ENCODE data around the gene BORCS8. TPM values are rescaled to one million over a fixed set of nuclear protein-coding genes. Genes with fewer than 3 reads are reported as not detected.
"Not testable (repeated sequence)": the region's sequence is repeated elsewhere in the genome, so short reads cannot be mapped to it uniquely, and the experiment has no call there.

Gene BORCS8
- polyA plus RNA-seq, 1 experiment: 27.5 TPM

- ChIA-PET POLR2A (no interaction called here), CTCF (interaction anchor here (1.3 kb wide), 1 partner anchor 34 kb away, joined by 6 read pairs; no protein-coding TSS in a partner anchor)
- DNase-seq (ENCODE audit: low read depth): no peak
- Histone ChIP-seq H3K4me3 (ENCODE audit: low read depth, low read length) (no peak overlapping the region), H3K27me3 (ENCODE audit: control insufficient read depth, insufficient read depth, low read length) (no peaks in the 10 kb centered on the region), H3K36me3 (ENCODE audit: control insufficient read depth, insufficient read depth, low read length) (peaks cover 11% of the 10 kb centered on the region)
- TF ChIP-seq, protein P1, sequence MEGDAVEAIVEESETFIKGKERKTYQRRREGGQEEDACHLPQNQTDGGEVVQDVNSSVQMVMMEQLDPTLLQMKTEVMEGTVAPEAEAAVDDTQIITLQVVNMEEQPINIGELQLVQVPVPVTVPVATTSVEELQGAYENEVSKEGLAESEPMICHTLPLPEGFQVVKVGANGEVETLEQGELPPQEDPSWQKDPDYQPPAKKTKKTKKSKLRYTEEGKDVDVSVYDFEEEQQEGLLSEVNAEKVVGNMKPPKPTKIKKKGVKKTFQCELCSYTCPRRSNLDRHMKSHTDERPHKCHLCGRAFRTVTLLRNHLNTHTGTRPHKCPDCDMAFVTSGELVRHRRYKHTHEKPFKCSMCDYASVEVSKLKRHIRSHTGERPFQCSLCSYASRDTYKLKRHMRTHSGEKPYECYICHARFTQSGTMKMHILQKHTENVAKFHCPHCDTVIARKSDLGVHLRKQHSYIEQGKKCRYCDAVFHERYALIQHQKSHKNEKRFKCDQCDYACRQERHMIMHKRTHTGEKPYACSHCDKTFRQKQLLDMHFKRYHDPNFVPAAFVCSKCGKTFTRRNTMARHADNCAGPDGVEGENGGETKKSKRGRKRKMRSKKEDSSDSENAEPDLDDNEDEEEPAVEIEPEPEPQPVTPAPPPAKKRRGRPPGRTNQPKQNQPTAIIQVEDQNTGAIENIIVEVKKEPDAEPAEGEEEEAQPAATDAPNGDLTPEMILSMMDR (IDR thresholded peaks at IDR 0.05; ENCODE audit: insufficient read depth, low read depth, low read length): no peak
Measured at GRCh38 chr19:19179548-19180441, 12.2 kb downstream of the BORCS8 start.

GRCh38 chr19:19176950-19177349 lies 15.0 kb downstream of the BORCS8 start:
- H3K36me3 ChIP-seq (ENCODE audit: control insufficient read depth, insufficient read depth, low read length): peaks cover 7% of the 10 kb centered on the region
- no peaks in the 10 kb centered on the region for H3K27me3 ChIP-seq (ENCODE audit: control insufficient read depth, insufficient read depth, low read length)
- ChIA-PET POLR2A (no interaction called here), CTCF (interaction anchor here (1.2 to 7.0 kb wide), 4 partner anchors 13 to 182 kb away, joined by 4 to 80 read pairs (median 31); no protein-coding TSS in a partner anchor)
- TF ChIP-seq, protein P1 (IDR thresholded peaks at IDR 0.05; ENCODE audit: insufficient read depth, low read depth, low read length): no peak
- no peak overlapping the region for H3K4me3 ChIP-seq (ENCODE audit: low read depth, low read length)
- no peak for DNase-seq (ENCODE audit: low read depth)

GRCh38 chr19:19173243-19173642 lies 18.7 kb downstream of the BORCS8 start:
- H3K4me3 ChIP-seq (ENCODE audit: low read depth, low read length); DNase-seq (ENCODE audit: low read depth); H3K36me3 ChIP-seq (ENCODE audit: control insufficient read depth, insufficient read depth, low read length); H3K27me3 ChIP-seq (ENCODE audit: control insufficient read depth, insufficient read depth, low read length); POLR2A ChIA-PET: not testable (repeated sequence)
- CTCF ChIA-PET: interaction anchor here (7.0 kb wide), 1 partner anchor 25 kb away, joined by 80 read pairs; no protein-coding TSS in a partner anchor

- Histone ChIP-seq H3K27me3 (ENCODE audit: control insufficient read depth, insufficient read depth, low read length) (no peaks in the 10 kb centered on the region), H3K36me3 (ENCODE audit: control insufficient read depth, insufficient read depth, low read length) (no peaks in the 10 kb centered on the region), H3K4me3 (ENCODE audit: low read depth, low read length) (no peak overlapping the region)
- TF ChIP-seq, protein P1 (IDR thresholded peaks at IDR 0.05; ENCODE audit: insufficient read depth, low read depth, low read length): no peak
- CTCF ChIA-PET: interaction anchor here (7.0 kb wide), 1 partner anchor 24 kb away, joined by 80 read pairs; no protein-coding TSS in a partner anchor
- no peak for DNase-seq (ENCODE audit: low read depth)
- POLR2A ChIA-PET: no interaction called here
Measured at GRCh38 chr19:19171821-19172532, 20.0 kb downstream of the BORCS8 start.

GRCh38 chr19:19170873-19171672 lies 20.9 kb downstream of the BORCS8 start:
- CTCF ChIA-PET: interaction anchor here (1.2 to 7.0 kb wide), 2 partner anchors 23 kb away, joined by 3 to 80 read pairs; no protein-coding TSS in a partner anchor
- TF ChIP-seq, protein P1 (IDR thresholded peaks at IDR 0.05; ENCODE audit: insufficient read depth, low read depth, low read length): no peak
- no peak overlapping the region for H3K4me3 ChIP-seq (ENCODE audit: low read depth, low read length)
- no peaks in the 10 kb centered on the region for H3K36me3 ChIP-seq (ENCODE audit: control insufficient read depth, insufficient read depth, low read length)
- no peak for DNase-seq (ENCODE audit: low read depth)
- POLR2A ChIA-PET: no interaction called here
- H3K27me3 ChIP-seq (ENCODE audit: control insufficient read depth, insufficient read depth, low read length): no peaks in the 10 kb centered on the region
